IgD-negative memory B cell (primary cell): Measurements from ENCODE around the gene FAM3C. TPM values are rescaled to one million over a fixed set of nuclear protein-coding genes. Genes with fewer than 3 reads are reported as not detected.
"Not testable (repeated sequence)": the region's sequence is repeated elsewhere in the genome, so short reads cannot be mapped to it uniquely, and the experiment has no call there.

ENCODE experiments used
- H3K27ac Mint-ChIP-seq, 3 donors: one replicate each; pipeline ENCODE4 v1.8.0; 2020 to 2022; ENCODE audit warnings: mild to moderate bottlenecking in 3 of 3, mixed read lengths in 3 of 3, moderate library complexity in 1 of 3
- H3K27me3 Mint-ChIP-seq: one replicate; pipeline ENCODE4 v1.8.0; 2021; ENCODE audit warnings: mixed read lengths
- H3K36me3 Mint-ChIP-seq: one replicate; pipeline ENCODE4 v1.8.0; 2020; ENCODE audit warnings: mild to moderate bottlenecking, mixed read lengths
- H3K4me1 Mint-ChIP-seq, 3 donors: one replicate each; pipeline ENCODE4 v1.8.0; 2020 to 2022; ENCODE audit warnings: mixed read lengths in 3 of 3, mild to moderate bottlenecking in 1 of 3
- H3K4me3 Mint-ChIP-seq, 4 donors: one replicate each; pipeline ENCODE4 v1.8.0; 2020 to 2022; ENCODE audit warnings: mild to moderate bottlenecking in 4 of 4, mixed read lengths in 4 of 4, moderate library complexity in 3 of 4
- H3K9me3 Mint-ChIP-seq, 3 donors: one replicate each; pipeline ENCODE4 v1.8.0; 2020 to 2021; ENCODE audit warnings: mixed read lengths in 3 of 3, mild to moderate bottlenecking in 1 of 3
- polyA plus RNA-seq: library from polyadenylated mRNA; unstranded; fragments of 300-500 nt; fragmentation: Illumina TruSeq; gene quantifications from one replicate; pipeline ENCODE4 v1.2.3, GENCODE V29; 2021

FAM3C gene
- polyA plus RNA-seq, 1 donor from 2014 or later, result 50.4 TPM

GRCh38 chr7:121322460-121322859 is 73.6 kb downstream of the FAM3C start:
- peaks cover 6 to 21% (median 16%) of the 10 kb centered on the region in 3 donors for H3K4me1 Mint-ChIP-seq
- H3K27me3 Mint-ChIP-seq, result peaks cover 1% of the 10 kb centered on the region
- peaks cover 10% of the 10 kb centered on the region for H3K36me3 Mint-ChIP-seq
- peak overlapping the region in 1 of 3 donors; percentile 37 for H3K27ac Mint-ChIP-seq
- no peaks in the 10 kb centered on the region for H3K9me3 Mint-ChIP-seq
- peak overlapping the region in 1 of 4 donors; percentile 23 for H3K4me3 Mint-ChIP-seq

- peaks cover 28 to 36% (median 36%) of the 10 kb centered on the region in 3 donors for H3K4me1 Mint-ChIP-seq
- H3K36me3 Mint-ChIP-seq, result peaks cover 11% of the 10 kb centered on the region
- H3K27ac Mint-ChIP-seq, result peak overlapping the region; percentile 55 to 86 (median 85)
- peak overlapping the region in 3 of 4 donors; percentile 21 to 73 (median 42) for H3K4me3 Mint-ChIP-seq
- not testable (repeated sequence) for H3K27me3 Mint-ChIP-seq
- H3K9me3 Mint-ChIP-seq, result peaks cover 0 to 11% (median 8%) of the 10 kb centered on the region in 3 donors
Observed at GRCh38 chr7:121315170-121315569, 80.9 kb downstream of the FAM3C start.

GRCh38 chr7:121313793-121314676 is 82.1 kb downstream of the FAM3C start:
- Mint-ChIP-seq H3K4me1 (peaks cover 30 to 36% (median 36%) of the 10 kb centered on the region in 3 donors), H3K4me3 (peak overlapping the region; percentile 53 to 84 (median 60)), H3K27ac (peak overlapping the region; percentile 85 to 95 (median 86)), H3K9me3 (peaks cover 0 to 15% (median 13%) of the 10 kb centered on the region in 3 donors), H3K36me3 (peaks cover 13% of the 10 kb centered on the region), H3K27me3 (peaks cover 3% of the 10 kb centered on the region)

- H3K27ac Mint-ChIP-seq, result peak overlapping the region; percentile 85 to 95 (median 86)
- H3K36me3 Mint-ChIP-seq, result peaks cover 15% of the 10 kb centered on the region
- peak overlapping the region; percentile 3 to 73 (median 57) for H3K4me3 Mint-ChIP-seq
Observed at GRCh38 chr7:121313220-121313792, 82.8 kb downstream of the FAM3C start.

GRCh38 chr7:121307021-121307574 is 89.0 kb downstream of the FAM3C start:
- peak overlapping the region in 1 of 4 donors; percentile 43 for H3K4me3 Mint-ChIP-seq
- peaks cover 0 to 13% (median 11%) of the 10 kb centered on the region in 3 donors for H3K9me3 Mint-ChIP-seq
- peaks cover 28 to 49% (median 29%) of the 10 kb centered on the region in 3 donors for H3K4me1 Mint-ChIP-seq
- H3K27ac Mint-ChIP-seq, result no peak overlapping the region
- H3K36me3 Mint-ChIP-seq, result peaks cover 14% of the 10 kb centered on the region
- H3K27me3 Mint-ChIP-seq, result peaks cover 4% of the 10 kb centered on the region

More at GRCh38 chr7:121313220-121313792, 82.8 kb downstream of the FAM3C start:
- H3K4me1 Mint-ChIP-seq, result peaks cover 30 to 42% (median 36%) of the 10 kb centered on the region in 3 donors
- H3K27me3 Mint-ChIP-seq, result peaks cover 4% of the 10 kb centered on the region
- peaks cover 0 to 15% (median 13%) of the 10 kb centered on the region in 3 donors for H3K9me3 Mint-ChIP-seq

GRCh38 chr7:121306565-121306964 is 89.5 kb downstream of the FAM3C start:
- Mint-ChIP-seq H3K9me3 (peaks cover 0 to 13% (median 11%) of the 10 kb centered on the region in 3 donors), H3K27me3 (peaks cover 4% of the 10 kb centered on the region), H3K4me1 (peaks cover 29 to 53% (median 34%) of the 10 kb centered on the region in 3 donors), H3K36me3 (peaks cover 14% of the 10 kb centered on the region), H3K4me3 (peak overlapping the region in 1 of 4 donors; percentile 19), H3K27ac (no peak overlapping the region)

GRCh38 chr7:121305109-121305508 is 91.0 kb downstream of the FAM3C start:
- peaks cover 0 to 5% (median 4%) of the 10 kb centered on the region in 3 donors for H3K9me3 Mint-ChIP-seq
- H3K36me3 Mint-ChIP-seq, result peaks cover 12% of the 10 kb centered on the region
- peaks cover 31 to 58% (median 40%) of the 10 kb centered on the region in 3 donors for H3K4me1 Mint-ChIP-seq
- H3K27ac Mint-ChIP-seq, result no peak overlapping the region
- H3K4me3 Mint-ChIP-seq, result no peak overlapping the region
- H3K27me3 Mint-ChIP-seq, result peaks cover 4% of the 10 kb centered on the region

- peaks cover 0 to 1% (median 0%) of the 10 kb centered on the region in 3 donors for H3K9me3 Mint-ChIP-seq
- peaks cover 29 to 57% (median 40%) of the 10 kb centered on the region in 3 donors for H3K4me1 Mint-ChIP-seq
- peaks cover 3% of the 10 kb centered on the region for H3K27me3 Mint-ChIP-seq
- H3K36me3 Mint-ChIP-seq, result peaks cover 8% of the 10 kb centered on the region
- H3K27ac Mint-ChIP-seq, result no peak overlapping the region
- peak overlapping the region in 1 of 4 donors; percentile 55 for H3K4me3 Mint-ChIP-seq
Observed at GRCh38 chr7:121304102-121304658, 91.9 kb downstream of the FAM3C start.

- Mint-ChIP-seq H3K36me3 (peaks cover 6% of the 10 kb centered on the region), H3K9me3 (peaks cover 0 to 1% (median 0%) of the 10 kb centered on the region in 3 donors), H3K4me3 (peak overlapping the region in 2 of 4 donors; percentile 14 to 55), H3K4me1 (peaks cover 29 to 53% (median 40%) of the 10 kb centered on the region in 3 donors), H3K27me3 (no peaks in the 10 kb centered on the region), H3K27ac (peak overlapping the region in 1 of 3 donors; percentile 82)
Observed at GRCh38 chr7:121303422-121304101, 92.5 kb downstream of the FAM3C start.

GRCh38 chr7:121302214-121302745 is 93.8 kb downstream of the FAM3C start:
- Mint-ChIP-seq H3K36me3 (peaks cover 6% of the 10 kb centered on the region), H3K4me1 (peaks cover 29 to 51% (median 40%) of the 10 kb centered on the region in 3 donors), H3K27me3 (no peaks in the 10 kb centered on the region), H3K4me3 (peak overlapping the region; percentile 3 to 79 (median 72)), H3K9me3 (peaks cover 0 to 1% (median 0%) of the 10 kb centered on the region in 3 donors), H3K27ac (peak overlapping the region; percentile 47 to 96 (median 82))

GRCh38 chr7:121301446-121302213 is 94.5 kb downstream of the FAM3C start:
- Mint-ChIP-seq H3K4me1 (peaks cover 26 to 46% (median 37%) of the 10 kb centered on the region in 3 donors), H3K36me3 (peaks cover 6% of the 10 kb centered on the region), H3K27me3 (no peaks in the 10 kb centered on the region), H3K4me3 (peak overlapping the region; percentile 3 to 79 (median 46)), H3K9me3 (peaks cover 0 to 1% (median 0%) of the 10 kb centered on the region in 3 donors), H3K27ac (peak overlapping the region; percentile 47 to 96 (median 82))

- peaks cover 0 to 1% (median 0%) of the 10 kb centered on the region in 3 donors for H3K9me3 Mint-ChIP-seq
- H3K4me3 Mint-ChIP-seq, result peak overlapping the region in 1 of 4 donors; percentile 12
- H3K36me3 Mint-ChIP-seq, result peaks cover 6% of the 10 kb centered on the region
- peaks cover 21 to 39% (median 37%) of the 10 kb centered on the region in 3 donors for H3K4me1 Mint-ChIP-seq
- H3K27ac Mint-ChIP-seq, result peak overlapping the region in 2 of 3 donors; percentile 78 to 82
- no peaks in the 10 kb centered on the region for H3K27me3 Mint-ChIP-seq
Observed at GRCh38 chr7:121300685-121301420, 95.3 kb downstream of the FAM3C start.
